ENCODE data around the gene IL7R. TPM values are rescaled to one million over a fixed set of nuclear protein-coding genes. Genes with fewer than 3 reads are reported as not detected.
A peak's percentile ranks its signal among the peaks of the same experiment; 100 is the strongest.

The IL7R gene
- total and polyA plus RNA-seq, 7 experiments from 2014 or later: 341 to 1,298 (median 690) TPM

- peak overlapping the region in 1 of 9 donors; percentile 44 for H3K27ac Mint-ChIP-seq
- H3K36me3 Mint-ChIP-seq: peaks cover 0 to 42% (median 5%) of the 10 kb centered on the region in 5 donors
- Histone ChIP-seq H3K27ac (ENCODE audit: low read depth, low read length) (no peak overlapping the region), H3K27me3 (ENCODE audit: control insufficient read depth in 2 of 2, insufficient read depth in 2 of 2, low read length in 2 of 2) (no peaks in the 10 kb centered on the region), H3K4me1 (ENCODE audit: control insufficient read depth in 2 of 2, insufficient read depth in 2 of 2, low read length in 2 of 2) (peaks cover 0 to 4% of the 10 kb centered on the region in 2 donors), H3K36me3 (ENCODE audit: control insufficient read depth in 2 of 3, insufficient read depth in 3 of 3, low read length in 3 of 3) (no peaks in the 10 kb centered on the region), H3K9me3 (ENCODE audit: control insufficient read depth in 2 of 3, low read length in 3 of 3) (no peaks in the 10 kb centered on the region), H3K4me3 (ENCODE audit: low read length) (no peak overlapping the region)
- DNase-seq: no peak
- intact Hi-C loops (cut with micrococcal nuclease): loop anchor here in 1 of 2 donors (10.0 kb wide), 1 partner anchor 246 kb away; the partner anchor contains the start of genes LMBRD2 and SKP2
- H3K4me3 Mint-ChIP-seq: no peak overlapping the region
- no peaks in the 10 kb centered on the region for H3K27me3 Mint-ChIP-seq
- H3K9me3 Mint-ChIP-seq: peaks cover 0 to 21% (median 4%) of the 10 kb centered on the region in 11 donors
- peaks cover 6 to 41% (median 34%) of the 10 kb centered on the region in 7 donors for H3K4me1 Mint-ChIP-seq
- ATAC-seq: no peak
- POLR2A ChIA-PET: interaction anchor here (0.7 kb wide), 1 partner anchor 148 kb away, joined by 3 read pairs; no protein-coding TSS in a partner anchor
- CTCF ChIA-PET: interaction anchor here (0.7 kb wide), 1 partner anchor 116 kb away, joined by 3 read pairs; no protein-coding TSS in a partner anchor
These were observed 52.1 kb downstream of the IL7R start for GRCh38 chr5:35908814-35909213.

GRCh38 chr5:35919191-35919590 lies 62.5 kb downstream of the IL7R start:
- Histone ChIP-seq H3K4me1 (ENCODE audit: control insufficient read depth in 2 of 2, insufficient read depth in 2 of 2, low read length in 2 of 2) (peaks cover under 1 to 2% of the 10 kb centered on the region in 2 donors), H3K27me3 (ENCODE audit: control insufficient read depth in 2 of 2, insufficient read depth in 2 of 2, low read length in 2 of 2) (no peaks in the 10 kb centered on the region), H3K4me3 (ENCODE audit: low read length) (no peak overlapping the region), H3K9me3 (ENCODE audit: control insufficient read depth in 2 of 3, low read length in 3 of 3) (no peaks in the 10 kb centered on the region), H3K27ac (ENCODE audit: low read depth, low read length) (no peak overlapping the region), H3K36me3 (ENCODE audit: control insufficient read depth in 2 of 3, insufficient read depth in 3 of 3, low read length in 3 of 3) (no peaks in the 10 kb centered on the region)
- CTCF ChIA-PET: no interaction called here
- no peak for DNase-seq
- Mint-ChIP-seq H3K4me1 (peaks cover 7 to 34% (median 22%) of the 10 kb centered on the region in 7 donors), H3K27ac (peak overlapping the region in 1 of 9 donors; percentile 12), H3K4me3 (peak overlapping the region in 1 of 10 donors; percentile 10), H3K9me3 (peaks cover 0 to 30% (median 8%) of the 10 kb centered on the region in 11 donors), H3K27me3 (no peaks in the 10 kb centered on the region), H3K36me3 (peaks cover 0 to 30% (median 6%) of the 10 kb centered on the region in 5 donors)
- POLR2A ChIA-PET: interaction anchor here (0.7 kb wide), 1 partner anchor 138 kb away, joined by 3 read pairs; no protein-coding TSS in a partner anchor
- ATAC-seq: no peak
- intact Hi-C loops (cut with micrococcal nuclease): no loop called here

- peaks cover 0 to 22% (median 6%) of the 10 kb centered on the region in 11 donors for H3K9me3 Mint-ChIP-seq
- H3K27ac Mint-ChIP-seq: no peak overlapping the region
- intact Hi-C loops (cut with micrococcal nuclease): no loop called here
- no peak overlapping the region for H3K4me3 Mint-ChIP-seq
- H3K4me1 Mint-ChIP-seq: peaks cover 19 to 47% (median 36%) of the 10 kb centered on the region in 7 donors
- peaks cover 10 to 14% of the 10 kb centered on the region in 2 donors for H3K4me1 ChIP-seq (ENCODE audit: control insufficient read depth in 2 of 2, insufficient read depth in 2 of 2, low read length in 2 of 2)
- no peaks in the 10 kb centered on the region for H3K36me3 ChIP-seq (ENCODE audit: control insufficient read depth in 2 of 3, insufficient read depth in 3 of 3, low read length in 3 of 3)
- ChIA-PET CTCF (interaction anchor here (0.8 to 1.1 kb wide), 3 partner anchors 225 to 272 kb away, joined by 3 to 4 read pairs (median 3); no protein-coding TSS in a partner anchor), POLR2A (interaction anchor here (1.1 to 1.4 kb wide), 2 partner anchors 50 to 65 kb away, joined by 3 read pairs; no protein-coding TSS in a partner anchor)
- peaks cover 0 to 5% (median 0%) of the 10 kb centered on the region in 5 donors for H3K27me3 Mint-ChIP-seq
- H3K9me3 ChIP-seq (ENCODE audit: control insufficient read depth in 2 of 3, low read length in 3 of 3): no peaks in the 10 kb centered on the region
- no peak overlapping the region for H3K4me3 ChIP-seq (ENCODE audit: low read length)
- H3K27me3 ChIP-seq (ENCODE audit: control insufficient read depth in 2 of 2, insufficient read depth in 2 of 2, low read length in 2 of 2): no peaks in the 10 kb centered on the region
- no peak for ATAC-seq
- H3K36me3 Mint-ChIP-seq: peaks cover 0 to 18% (median 6%) of the 10 kb centered on the region in 5 donors
- no peak overlapping the region for H3K27ac ChIP-seq (ENCODE audit: low read depth, low read length)
- DNase-seq: no peak
These were observed 64.2 kb downstream of the IL7R start for GRCh38 chr5:35920890-35921289.

GRCh38 chr5:35921930-35922329 lies 65.2 kb downstream of the IL7R start:
- H3K27ac Mint-ChIP-seq: peak overlapping the region in 3 of 9 donors; percentile 5 to 22 (median 14)
- ChIA-PET CTCF (interaction anchor here (0.7 to 1.9 kb wide), 4 partner anchors 119 to 271 kb away, joined by 3 to 12 read pairs (median 4); no protein-coding TSS in a partner anchor), POLR2A (interaction anchor here (1.1 to 4.0 kb wide), 2 partner anchors 68 to 143 kb away, joined by 3 to 16 read pairs; no protein-coding TSS in a partner anchor)
- H3K36me3 Mint-ChIP-seq: peaks cover 0 to 15% (median 6%) of the 10 kb centered on the region in 5 donors
- intact Hi-C loops (cut with micrococcal nuclease): no loop called here
- ATAC-seq (no peak), DNase-seq (peak in 4 of 9 donors; percentile 22 to 54 (median 34))
- Histone ChIP-seq H3K27ac (ENCODE audit: low read depth, low read length) (no peak overlapping the region), H3K36me3 (ENCODE audit: control insufficient read depth in 2 of 3, insufficient read depth in 3 of 3, low read length in 3 of 3) (no peaks in the 10 kb centered on the region), H3K27me3 (ENCODE audit: control insufficient read depth in 2 of 2, insufficient read depth in 2 of 2, low read length in 2 of 2) (no peaks in the 10 kb centered on the region), H3K9me3 (ENCODE audit: control insufficient read depth in 2 of 3, low read length in 3 of 3) (no peaks in the 10 kb centered on the region), H3K4me1 (ENCODE audit: control insufficient read depth in 2 of 2, insufficient read depth in 2 of 2, low read length in 2 of 2) (peaks cover 10 to 14% of the 10 kb centered on the region in 2 donors), H3K4me3 (ENCODE audit: low read length) (no peak overlapping the region)
- H3K9me3 Mint-ChIP-seq: peaks cover 0 to 16% (median 6%) of the 10 kb centered on the region in 11 donors
- peaks cover 0 to 5% (median 0%) of the 10 kb centered on the region in 5 donors for H3K27me3 Mint-ChIP-seq
- no peak overlapping the region for H3K4me3 Mint-ChIP-seq
- H3K4me1 Mint-ChIP-seq: peaks cover 24 to 53% (median 43%) of the 10 kb centered on the region in 7 donors

GRCh38 chr5:35922468-35922867 lies 65.8 kb downstream of the IL7R start:
- Histone ChIP-seq H3K4me3 (ENCODE audit: low read length) (no peak overlapping the region), H3K4me1 (ENCODE audit: control insufficient read depth in 2 of 2, insufficient read depth in 2 of 2, low read length in 2 of 2) (peaks cover 10 to 14% of the 10 kb centered on the region in 2 donors), H3K36me3 (ENCODE audit: control insufficient read depth in 2 of 3, insufficient read depth in 3 of 3, low read length in 3 of 3) (no peaks in the 10 kb centered on the region), H3K27ac (ENCODE audit: low read depth, low read length) (no peak overlapping the region), H3K27me3 (ENCODE audit: control insufficient read depth in 2 of 2, insufficient read depth in 2 of 2, low read length in 2 of 2) (no peaks in the 10 kb centered on the region), H3K9me3 (ENCODE audit: control insufficient read depth in 2 of 3, low read length in 3 of 3) (no peaks in the 10 kb centered on the region)
- ATAC-seq (no peak), DNase-seq (no peak)
- ChIA-PET POLR2A (interaction anchor here (1.1 to 4.0 kb wide), 2 partner anchors 68 to 144 kb away, joined by 3 to 16 read pairs; no protein-coding TSS in a partner anchor), CTCF (interaction anchor here (0.9 to 1.9 kb wide), 3 partner anchors 142 to 272 kb away, joined by 3 to 12 read pairs (median 3); no protein-coding TSS in a partner anchor)
- Mint-ChIP-seq H3K4me3 (no peak overlapping the region), H3K9me3 (peaks cover 0 to 16% (median 6%) of the 10 kb centered on the region in 11 donors), H3K27me3 (peaks cover 0 to 5% (median 0%) of the 10 kb centered on the region in 5 donors), H3K36me3 (peaks cover 0 to 15% (median 6%) of the 10 kb centered on the region in 5 donors), H3K4me1 (peaks cover 24 to 53% (median 43%) of the 10 kb centered on the region in 7 donors), H3K27ac (peak overlapping the region in 4 of 9 donors; percentile 7 to 61 (median 13))
- intact Hi-C loops (cut with micrococcal nuclease): no loop called here

- ChIA-PET POLR2A (interaction anchor here (0.8 to 4.0 kb wide), 13 partner anchors 42 to 273 kb away, joined by 3 to 16 read pairs (median 4); partner anchors contain the start of gene IL7R), CTCF (interaction anchor here (0.6 to 4.9 kb wide), 35 partner anchors 13 to 837 kb away, joined by 3 to 137 read pairs (median 5); partner anchors contain the start of genes IL7R and SPEF2)
- H3K27ac Mint-ChIP-seq: peak overlapping the region; percentile 57 to 89 (median 79)
- peak overlapping the region; percentile 70 to 87 (median 80) for H3K4me3 Mint-ChIP-seq
- H3K27me3 Mint-ChIP-seq: peaks cover 0 to 5% (median 0%) of the 10 kb centered on the region in 5 donors
- Histone ChIP-seq H3K4me3 (ENCODE audit: low read length) (peak overlapping the region; percentile 12), H3K4me1 (ENCODE audit: control insufficient read depth in 2 of 2, insufficient read depth in 2 of 2, low read length in 2 of 2) (peaks cover 10 to 14% of the 10 kb centered on the region in 2 donors), H3K27me3 (ENCODE audit: control insufficient read depth in 2 of 2, insufficient read depth in 2 of 2, low read length in 2 of 2) (no peaks in the 10 kb centered on the region), H3K36me3 (ENCODE audit: control insufficient read depth in 2 of 3, insufficient read depth in 3 of 3, low read length in 3 of 3) (no peaks in the 10 kb centered on the region), H3K27ac (ENCODE audit: low read depth, low read length) (no peak overlapping the region), H3K9me3 (ENCODE audit: control insufficient read depth in 2 of 3, low read length in 3 of 3) (no peaks in the 10 kb centered on the region)
- intact Hi-C loops (cut with micrococcal nuclease): loop anchor here (1.0 to 2.0 kb wide), 7 partner anchors 22 to 253 kb away; partner anchors contain the start of gene IL7R (in 1 of the 2)
- ATAC-seq (no peak), DNase-seq (no peak)
- H3K36me3 Mint-ChIP-seq: peaks cover 0 to 8% (median 4%) of the 10 kb centered on the region in 5 donors
- peaks cover 23 to 53% (median 43%) of the 10 kb centered on the region in 7 donors for H3K4me1 Mint-ChIP-seq
- H3K9me3 Mint-ChIP-seq: peaks cover 0 to 10% (median 3%) of the 10 kb centered on the region in 11 donors
These were observed 67.6 kb downstream of the IL7R start for GRCh38 chr5:35924122-35924949.

Data from naive thymus-derived CD4-positive, alpha-beta T cell (primary cell).